Epithelial cell of esophagus (primary cell): Measurements from ENCODE around the gene S100A13.
"Not testable (repeated sequence)": the region's sequence is repeated elsewhere in the genome, so short reads cannot be mapped to it uniquely, and the experiment has no call there.

Source experiments
- DNase-seq: peaks from one replicate; pipeline ENCODE4 v3.0.0; 2010; ENCODE audit warnings: low read depth
- H3K4me3 ChIP-seq: 2 replicates; pipeline ENCODE4 v1.5.1; 2011; ENCODE audit warnings: mild to moderate bottlenecking, low read length, control low read depth
- CTCF ChIP-seq: IDR thresholded peaks from 2 replicates; pipeline ENCODE4 v1.5.1; 2011; ENCODE audit warnings: low read depth, mild to moderate bottlenecking, low read length, control low read depth, inconsistent platforms; ENCODE audit not compliant: insufficient read depth; ENCODE audit errors: missing control alignments

S100A13 gene

DNA sequence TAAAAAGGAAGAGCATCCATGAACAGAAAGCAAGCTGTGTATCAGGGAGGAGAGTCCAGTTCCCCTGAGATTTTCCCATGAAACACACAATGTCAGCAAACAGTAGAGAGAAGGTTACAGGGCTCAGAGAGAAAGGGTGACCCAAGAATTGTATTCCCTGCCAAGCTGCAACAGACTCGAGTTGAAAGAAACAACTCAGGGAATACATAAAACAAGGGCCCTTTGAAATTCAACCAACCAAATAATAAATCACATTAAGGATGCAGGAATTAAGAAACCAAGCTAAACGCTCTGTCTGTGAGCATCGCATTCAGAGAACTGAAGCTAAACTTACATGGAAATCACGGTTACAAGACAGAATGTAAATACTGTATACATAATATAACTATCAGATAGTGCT, 34.6 kb downstream of the S100A13 start:
- DNase-seq, result no peak
- H3K4me3 ChIP-seq, result no peak overlapping the region
- TF ChIP-seq CTCF, result no peak

GRCh38 chr1:153588482-153588881, 38.8 kb downstream of the S100A13 start:
- no peak overlapping the region for H3K4me3 ChIP-seq
- no peak for TF ChIP-seq CTCF
- DNase-seq, result no peak

DNA sequence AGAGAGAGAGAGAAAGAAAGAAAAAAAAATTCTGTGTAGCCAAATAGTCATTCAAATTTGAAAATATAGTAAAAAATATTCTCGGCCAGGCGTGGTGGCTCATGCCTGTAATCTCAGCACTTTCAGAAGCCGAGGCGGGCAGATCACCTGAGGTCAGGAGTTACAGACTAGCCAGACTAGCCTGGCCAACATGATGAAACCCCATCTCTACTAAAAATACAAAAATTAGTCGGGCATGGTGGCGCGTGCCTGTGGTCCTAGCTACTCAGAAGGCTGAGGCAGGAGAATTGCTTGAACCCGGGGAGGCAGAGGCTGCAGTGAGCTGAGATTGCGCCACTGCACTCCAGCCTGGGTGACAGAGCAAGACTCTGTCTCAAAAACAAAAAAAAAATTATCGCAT, 39.3 kb downstream of the S100A13 start:
- not testable (repeated sequence) for DNase-seq

DNA sequence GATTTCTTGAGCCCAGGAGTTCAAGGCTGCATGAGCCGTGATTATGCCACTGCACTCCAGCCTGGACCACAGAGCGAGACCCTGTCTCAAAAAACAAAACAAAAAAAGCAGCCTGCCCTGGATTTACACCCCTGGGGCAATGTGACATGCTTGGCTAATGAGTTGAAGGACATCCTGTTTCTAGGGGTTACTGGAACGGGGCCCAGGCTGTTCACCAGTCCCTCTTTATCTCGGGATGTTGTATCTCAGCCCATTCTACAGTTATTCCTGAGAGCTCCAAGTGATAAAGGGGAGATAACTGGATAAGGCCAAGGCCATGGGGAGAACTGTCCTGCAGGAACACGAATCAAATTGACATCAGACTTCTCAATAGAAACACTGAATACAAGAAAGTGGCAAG, 40.0 kb downstream of the S100A13 start:
- H3K4me3 ChIP-seq, result no peak overlapping the region
- DNase-seq, result no peak
- no peak for TF ChIP-seq CTCF

More for the DNA sequence above, 39.3 kb downstream of the S100A13 start:
- not testable (repeated sequence) for H3K4me3 ChIP-seq

- no peak for DNase-seq
- TF ChIP-seq CTCF, result no peak
- H3K4me3 ChIP-seq, result no peak overlapping the region
Measured at GRCh38 chr1:153586347-153586746, 41.0 kb downstream of the S100A13 start.

DNA sequence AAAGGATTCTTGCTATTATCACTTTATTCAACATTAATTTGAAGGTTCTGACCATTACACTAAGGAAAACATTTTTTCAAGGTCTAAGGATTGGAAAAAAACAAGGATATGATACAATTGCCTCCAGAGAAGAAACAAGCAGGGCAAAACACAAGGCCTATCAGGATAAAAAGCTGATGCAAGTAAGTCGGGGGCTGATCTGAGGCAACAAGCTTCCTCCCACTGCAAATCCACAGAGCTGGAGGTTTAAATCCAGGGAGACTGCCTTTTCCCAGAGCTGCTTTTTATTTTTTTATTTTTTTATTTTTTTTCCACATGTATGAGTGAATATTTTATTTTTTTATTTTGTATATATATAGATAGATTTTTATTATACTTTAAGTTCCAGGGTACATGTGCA, 42.3 kb downstream of the S100A13 start:
- H3K4me3 ChIP-seq, result no peak overlapping the region
- no peak for DNase-seq
- TF ChIP-seq CTCF, result no peak

DNA sequence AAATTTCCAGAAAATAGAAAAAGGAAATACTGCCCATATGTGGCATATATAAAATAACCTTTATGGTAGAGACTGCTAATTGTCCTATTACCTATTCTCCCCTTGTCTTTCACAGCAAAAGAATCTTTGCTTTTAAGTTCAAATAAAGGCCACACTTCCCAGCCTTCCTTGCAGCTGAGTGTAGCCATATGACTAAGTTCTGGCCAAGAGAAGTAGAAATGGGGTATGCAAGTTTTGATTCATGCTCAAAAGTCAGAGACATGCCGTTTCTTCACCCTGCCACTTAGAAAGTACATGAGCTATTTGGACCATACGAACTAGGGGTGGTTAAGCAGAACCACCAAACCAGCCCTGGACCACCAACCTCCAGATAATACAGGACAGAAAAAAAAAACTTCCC, 43.3 kb downstream of the S100A13 start:
- TF ChIP-seq CTCF, result no peak
- H3K4me3 ChIP-seq, result no peak overlapping the region
- DNase-seq, result no peak

- H3K4me3 ChIP-seq, DNase-seq: not testable (repeated sequence)
Measured at GRCh38 chr1:153583514-153583913, 43.8 kb downstream of the S100A13 start.

GRCh38 chr1:153582836-153583235, 44.5 kb downstream of the S100A13 start:
- not testable (repeated sequence) for DNase-seq, H3K4me3 ChIP-seq
